IPS-18c (cell line): ENCODE results near the gene NOC4L.
"Not testable (repeated sequence)": the region's sequence is repeated elsewhere in the genome, so short reads cannot be mapped to it uniquely, and the experiment has no call there.

Experiments used
- H3K4me3 ChIP-seq: 2 replicates; pipeline ENCODE4 v1.7.0; 2013; ENCODE audit warnings: low read depth, mild to moderate bottlenecking, low read length, moderate library complexity; ENCODE audit not compliant: insufficient read depth
- H3K9me3 ChIP-seq: one replicate; pipeline ENCODE4 v1.6.1; 2013; ENCODE audit warnings: mild to moderate bottlenecking, low read length, moderate library complexity; ENCODE audit not compliant: control insufficient read depth, insufficient read depth

Gene NOC4L

GRCh38 chr12:132195242-132195641 lies 51.0 kb downstream of the NOC4L start:
- not testable (repeated sequence) for H3K9me3 ChIP-seq, H3K4me3 ChIP-seq

GRCh38 chr12:132196038-132196872 lies 52.0 kb downstream of the NOC4L start:
- H3K4me3 ChIP-seq = no peak overlapping the region
- H3K9me3 ChIP-seq = peaks cover 10% of the 10 kb centered on the region

- Histone ChIP-seq H3K4me3 (no peak overlapping the region), H3K9me3 (peaks cover 10% of the 10 kb centered on the region)
Measured at GRCh38 chr12:132196873-132197390, 52.7 kb downstream of the NOC4L start.

GRCh38 chr12:132197581-132198354 lies 53.5 kb downstream of the NOC4L start:
- peaks cover 10% of the 10 kb centered on the region for H3K9me3 ChIP-seq
- no peak overlapping the region for H3K4me3 ChIP-seq

- no peak overlapping the region for H3K4me3 ChIP-seq
- H3K9me3 ChIP-seq = no peaks in the 10 kb centered on the region
Measured at GRCh38 chr12:132199101-132199500, 54.8 kb downstream of the NOC4L start.

GRCh38 chr12:132199526-132200319 lies 55.5 kb downstream of the NOC4L start:
- Histone ChIP-seq H3K4me3 (no peak overlapping the region), H3K9me3 (no peaks in the 10 kb centered on the region)

GRCh38 chr12:132200800-132201199 lies 56.5 kb downstream of the NOC4L start:
- H3K9me3 ChIP-seq = no peaks in the 10 kb centered on the region

GRCh38 chr12:132201391-132202120 lies 57.3 kb downstream of the NOC4L start:
- Histone ChIP-seq H3K4me3 (no peak overlapping the region), H3K9me3 (no peaks in the 10 kb centered on the region)

More at GRCh38 chr12:132200800-132201199, 56.5 kb downstream of the NOC4L start:
- H3K4me3 ChIP-seq = no peak overlapping the region
